IPS-15b (cell line): ENCODE results near the gene TMC1.

Source experiments
- H3K27me3 ChIP-seq: one replicate; pipeline ENCODE4 v1.6.1; 2013; ENCODE audit warnings: low read length; ENCODE audit not compliant: control insufficient read depth, insufficient read depth
- H3K36me3 ChIP-seq: one replicate; pipeline ENCODE4 v1.6.1; 2013; ENCODE audit warnings: low read length; ENCODE audit not compliant: control insufficient read depth, insufficient read depth
- H3K4me1 ChIP-seq: one replicate; pipeline ENCODE4 v1.6.1; 2013; ENCODE audit warnings: mild to moderate bottlenecking, low read length; ENCODE audit not compliant: control insufficient read depth, insufficient read depth
- H3K4me3 ChIP-seq: one replicate; pipeline ENCODE4 v1.5.1; 2013; ENCODE audit warnings: low read depth, low read length
- H3K9ac ChIP-seq: one replicate; pipeline ENCODE4 v1.6.1; 2013; ENCODE audit warnings: low read depth, mild to moderate bottlenecking, low read length
- H3K9me3 ChIP-seq: one replicate; pipeline ENCODE4 v1.6.1; 2013; ENCODE audit warnings: mild to moderate bottlenecking, low read length; ENCODE audit not compliant: control insufficient read depth, insufficient read depth

The TMC1 gene

GRCh38 chr9:72579880-72580550 lies 58.6 kb downstream of the TMC1 start:
- H3K9me3 ChIP-seq = no peaks in the 10 kb centered on the region
- no peak overlapping the region for H3K4me3 ChIP-seq
- no peaks in the 10 kb centered on the region for H3K27me3 ChIP-seq
- H3K9ac ChIP-seq = no peak overlapping the region
- H3K36me3 ChIP-seq = no peaks in the 10 kb centered on the region
- H3K4me1 ChIP-seq = no peaks in the 10 kb centered on the region

GRCh38 chr9:72581694-72582093 lies 60.3 kb downstream of the TMC1 start:
- H3K27me3 ChIP-seq = no peaks in the 10 kb centered on the region
- no peaks in the 10 kb centered on the region for H3K4me1 ChIP-seq
- no peak overlapping the region for H3K4me3 ChIP-seq
- H3K9ac ChIP-seq = no peak overlapping the region
- no peaks in the 10 kb centered on the region for H3K9me3 ChIP-seq
- H3K36me3 ChIP-seq = no peaks in the 10 kb centered on the region

GRCh38 chr9:72583370-72583769 lies 62.0 kb downstream of the TMC1 start:
- no peak overlapping the region for H3K4me3 ChIP-seq
- no peak overlapping the region for H3K9ac ChIP-seq
- H3K9me3 ChIP-seq = no peaks in the 10 kb centered on the region
- H3K36me3 ChIP-seq = no peaks in the 10 kb centered on the region
- H3K4me1 ChIP-seq = no peaks in the 10 kb centered on the region
- no peaks in the 10 kb centered on the region for H3K27me3 ChIP-seq

DNA sequence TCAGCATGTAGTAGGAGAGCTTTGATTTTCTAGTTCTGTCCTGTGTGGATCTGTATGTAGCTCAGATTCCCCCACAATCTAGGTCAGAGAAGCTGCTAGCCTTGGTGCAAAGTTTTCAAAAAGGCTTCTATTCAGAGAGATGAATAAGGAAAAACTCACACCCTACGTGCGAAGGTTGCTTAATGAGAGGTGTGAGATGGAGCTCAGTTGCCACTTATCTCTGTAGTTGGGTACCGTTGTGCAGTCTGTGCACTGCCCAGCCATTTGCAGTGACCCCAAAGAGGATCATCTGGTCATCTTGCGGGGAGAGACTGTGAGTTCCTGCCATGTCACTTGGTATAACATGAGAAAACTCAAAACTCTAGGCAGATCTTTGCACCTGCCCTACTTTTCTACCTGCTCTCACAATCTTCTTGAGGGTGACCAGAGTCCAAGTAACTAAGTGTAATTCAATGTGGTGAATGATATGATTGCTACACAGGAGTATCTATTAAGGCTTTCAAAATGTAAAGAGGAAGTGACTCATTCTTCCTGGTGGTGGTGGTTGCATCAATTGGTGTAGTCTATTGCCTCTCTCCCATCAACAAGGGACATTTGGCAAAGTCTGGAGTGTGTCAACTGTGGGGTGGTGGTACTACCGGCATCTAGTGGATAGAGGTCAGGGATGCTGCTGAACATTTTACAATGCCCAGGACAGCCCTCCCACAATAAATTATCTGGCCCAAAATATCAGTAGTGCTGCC lies 65.2 kb downstream of the TMC1 start:
- Histone ChIP-seq H3K9me3 (no peaks in the 10 kb centered on the region), H3K4me3 (no peak overlapping the region), H3K9ac (no peak overlapping the region), H3K36me3 (no peaks in the 10 kb centered on the region), H3K27me3 (no peaks in the 10 kb centered on the region), H3K4me1 (no peaks in the 10 kb centered on the region)

DNA sequence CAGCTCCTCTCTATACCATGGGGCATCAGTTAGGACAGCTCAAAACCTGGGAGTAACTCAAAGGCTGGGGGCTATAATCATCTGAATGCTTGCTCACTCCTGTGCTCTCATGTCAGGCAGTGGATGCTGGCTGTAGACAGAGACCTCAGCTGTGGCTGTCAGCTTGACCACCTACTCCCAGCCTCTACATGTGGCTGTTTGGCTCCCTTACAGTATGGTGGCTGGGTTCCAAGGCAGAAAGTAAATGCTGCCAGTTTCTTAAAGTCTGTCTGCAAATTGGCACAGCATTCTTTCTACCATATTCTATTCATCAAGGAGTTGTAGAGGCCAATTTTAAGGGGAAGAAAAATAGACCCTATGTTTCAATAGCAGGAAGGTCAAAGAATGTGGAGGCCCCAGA lies 66.9 kb downstream of the TMC1 start:
- Histone ChIP-seq H3K9ac (no peak overlapping the region), H3K4me1 (peaks cover 4% of the 10 kb centered on the region), H3K9me3 (no peaks in the 10 kb centered on the region), H3K36me3 (no peaks in the 10 kb centered on the region), H3K4me3 (no peak overlapping the region), H3K27me3 (no peaks in the 10 kb centered on the region)

DNA sequence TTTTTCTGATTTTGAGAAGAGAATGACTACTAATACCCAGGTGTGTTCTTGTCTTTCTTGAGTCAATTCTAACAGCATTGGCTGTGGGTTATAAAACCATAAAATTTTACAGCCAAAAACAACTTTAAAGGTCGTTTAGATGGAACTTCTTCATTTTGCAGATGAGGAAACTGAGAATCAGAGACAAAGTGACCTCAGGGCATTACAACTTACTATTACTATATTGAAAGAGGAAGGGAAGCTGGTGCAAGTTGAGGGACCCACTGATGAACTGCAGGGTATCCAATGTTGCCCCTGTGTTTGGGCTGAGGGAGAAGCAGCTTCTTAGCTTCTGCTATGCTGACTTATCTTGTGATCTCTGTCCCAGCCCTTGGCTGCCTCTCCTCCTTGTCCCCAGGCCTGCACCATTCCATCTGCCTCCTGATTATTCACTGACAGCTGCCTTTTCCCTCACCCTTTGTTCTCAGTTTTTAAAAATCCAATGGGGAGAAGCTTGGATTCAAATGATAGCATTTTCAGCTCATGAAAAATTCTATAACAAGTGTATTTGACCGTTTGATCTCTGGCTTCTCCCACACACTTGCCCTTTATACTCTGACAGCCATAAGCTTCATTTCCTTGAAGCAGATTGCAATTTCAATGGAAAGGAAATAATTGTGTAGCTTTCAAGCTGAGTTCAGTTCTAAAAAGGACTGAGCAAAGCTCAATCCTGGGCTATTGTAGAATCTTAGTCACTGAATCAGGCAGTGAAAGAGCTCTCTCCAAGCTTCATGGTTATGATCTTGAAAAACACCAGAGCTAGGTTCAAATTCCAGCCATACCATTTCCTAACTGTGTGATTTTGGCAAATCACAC lies 68.5 kb downstream of the TMC1 start:
- no peak overlapping the region for H3K9ac ChIP-seq
- no peak overlapping the region for H3K4me3 ChIP-seq
- H3K27me3 ChIP-seq = no peaks in the 10 kb centered on the region
- no peaks in the 10 kb centered on the region for H3K36me3 ChIP-seq
- H3K9me3 ChIP-seq = no peaks in the 10 kb centered on the region
- peaks cover 4% of the 10 kb centered on the region for H3K4me1 ChIP-seq

- Histone ChIP-seq H3K27me3 (no peaks in the 10 kb centered on the region), H3K36me3 (no peaks in the 10 kb centered on the region), H3K4me1 (peaks cover 4% of the 10 kb centered on the region), H3K9me3 (no peaks in the 10 kb centered on the region), H3K4me3 (no peak overlapping the region), H3K9ac (no peak overlapping the region)
These were observed 69.4 kb downstream of the TMC1 start for GRCh38 chr9:72590824-72591223.

- Histone ChIP-seq H3K36me3 (no peaks in the 10 kb centered on the region), H3K4me3 (no peak overlapping the region), H3K9ac (no peak overlapping the region), H3K4me1 (peaks cover 4% of the 10 kb centered on the region), H3K27me3 (no peaks in the 10 kb centered on the region), H3K9me3 (no peaks in the 10 kb centered on the region)
These were observed 71.3 kb downstream of the TMC1 start for GRCh38 chr9:72592502-72593403.

DNA sequence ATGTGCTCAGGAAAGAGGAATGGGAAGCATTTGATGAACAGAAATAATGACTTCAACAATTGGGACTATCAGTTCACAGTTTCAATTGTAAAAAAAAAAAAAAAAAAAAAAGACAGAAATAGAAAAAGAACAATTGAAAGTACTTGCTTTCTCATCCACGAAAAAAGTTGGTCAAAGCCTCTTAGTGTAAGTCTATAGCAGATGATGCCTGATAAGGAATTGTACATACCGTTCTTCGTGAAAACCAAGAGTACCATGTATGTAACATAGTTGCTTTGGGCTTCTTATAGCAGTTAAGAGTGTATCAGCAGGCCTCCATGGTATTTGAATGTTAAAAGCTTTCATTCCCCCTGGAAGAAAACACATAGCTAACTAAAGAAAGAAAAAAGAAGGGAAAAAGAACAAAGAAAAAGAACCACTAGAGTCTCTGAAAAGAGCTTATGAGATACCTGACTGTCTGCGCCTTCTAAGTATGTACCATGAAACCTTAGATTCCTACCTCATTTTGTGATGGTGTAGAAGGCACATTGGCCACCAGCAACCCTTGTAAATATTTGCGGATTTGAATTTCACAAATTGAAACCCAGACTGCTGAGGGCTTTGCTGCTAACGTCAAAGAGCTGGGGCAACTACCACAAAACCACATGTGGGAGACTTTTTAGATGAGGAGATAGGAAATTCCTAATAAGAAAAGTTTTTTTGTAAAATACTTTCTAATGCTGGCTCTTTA lies 75.2 kb downstream of the TMC1 start:
- peaks cover 4% of the 10 kb centered on the region for H3K4me1 ChIP-seq
- no peak overlapping the region for H3K4me3 ChIP-seq
- no peaks in the 10 kb centered on the region for H3K9me3 ChIP-seq
- no peak overlapping the region for H3K9ac ChIP-seq
- H3K27me3 ChIP-seq = no peaks in the 10 kb centered on the region
- H3K36me3 ChIP-seq = no peaks in the 10 kb centered on the region

DNA sequence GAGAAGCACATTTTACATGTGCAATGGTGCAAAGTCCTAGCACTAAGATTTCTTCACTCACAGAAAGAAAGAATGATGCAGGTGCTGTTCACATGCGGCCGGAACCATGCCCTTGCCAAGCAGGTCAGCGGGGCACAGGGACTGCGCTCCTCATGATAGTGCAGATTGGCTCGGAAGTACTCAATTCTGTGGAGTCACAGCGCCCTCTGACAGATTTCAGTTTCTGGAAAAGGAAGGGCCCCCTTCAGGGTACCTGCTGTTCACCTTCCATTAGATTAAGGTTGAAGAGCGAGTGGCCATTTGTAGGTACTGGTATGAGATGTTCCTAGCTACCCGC lies 75.7 kb downstream of the TMC1 start:
- Histone ChIP-seq H3K9me3 (no peaks in the 10 kb centered on the region), H3K4me3 (no peak overlapping the region), H3K27me3 (no peaks in the 10 kb centered on the region), H3K4me1 (peaks cover 4% of the 10 kb centered on the region), H3K36me3 (no peaks in the 10 kb centered on the region), H3K9ac (no peak overlapping the region)

- Histone ChIP-seq H3K9me3 (no peaks in the 10 kb centered on the region), H3K9ac (no peak overlapping the region), H3K4me1 (peaks cover under 1% of the 10 kb centered on the region), H3K36me3 (no peaks in the 10 kb centered on the region), H3K4me3 (no peak overlapping the region), H3K27me3 (no peaks in the 10 kb centered on the region)
These were observed 76.2 kb downstream of the TMC1 start for GRCh38 chr9:72597601-72598000.
